ENCODE data around the gene CD69.
"Not testable (repeated sequence)": the region's sequence is repeated elsewhere in the genome, so short reads cannot be mapped to it uniquely, and the experiment has no call there.

Gene CD69

GRCh38 chr12:9745199-9745598, 15.5 kb downstream of the CD69 start:
- DNase-seq: no peak

- DNase-seq: peak; percentile 74
Measured at GRCh38 chr12:9742661-9743060, 18.0 kb downstream of the CD69 start.

- DNase-seq: peak; percentile 88
Measured at GRCh38 chr12:9741726-9742125, 19.0 kb downstream of the CD69 start.

GRCh38 chr12:9740106-9740750, 20.5 kb downstream of the CD69 start:
- DNase-seq: no peak

GRCh38 chr12:9739404-9740105, 21.1 kb downstream of the CD69 start:
- not testable (repeated sequence) for DNase-seq

- not testable (repeated sequence) for DNase-seq
Measured at GRCh38 chr12:9738905-9739304, 21.8 kb downstream of the CD69 start.

GRCh38 chr12:9736936-9737705, 23.6 kb downstream of the CD69 start:
- DNase-seq: no peak

- DNase-seq: no peak
Measured at GRCh38 chr12:9735601-9736000, 25.1 kb downstream of the CD69 start.

- DNase-seq: no peak
Measured at GRCh38 chr12:9732921-9733461, 27.7 kb downstream of the CD69 start, which contains the start of gene CLECL1. Gene CLECL1 (minus strand): TSS chr12:9733097.

GRCh38 chr12:9731797-9732196, 28.9 kb downstream of the CD69 start:
- no peak for DNase-seq

- no peak for DNase-seq
Measured at GRCh38 chr12:9731393-9731792, 29.3 kb downstream of the CD69 start.

- no peak for DNase-seq
Measured at GRCh38 chr12:9730591-9730990, 30.1 kb downstream of the CD69 start.

- no peak for DNase-seq
Measured at GRCh38 chr12:9730011-9730410, 30.7 kb downstream of the CD69 start.

GRCh38 chr12:9729082-9729481, 31.6 kb downstream of the CD69 start:
- DNase-seq: no peak

- no peak for DNase-seq
Measured at GRCh38 chr12:9727813-9728212, 32.9 kb downstream of the CD69 start.

GRCh38 chr12:9725213-9725870, 35.4 kb downstream of the CD69 start:
- DNase-seq: no peak

GRCh38 chr12:9724023-9724422, 36.7 kb downstream of the CD69 start:
- no peak for DNase-seq

GRCh38 chr12:9721394-9722092, 39.2 kb downstream of the CD69 start:
- DNase-seq: no peak

- no peak for DNase-seq
Measured at GRCh38 chr12:9719790-9720189, 40.9 kb downstream of the CD69 start.

GRCh38 chr12:9718968-9719367, 41.7 kb downstream of the CD69 start:
- no peak for DNase-seq

GRCh38 chr12:9717070-9717925, 43.4 kb downstream of the CD69 start:
- no peak for DNase-seq

Data from activated effector memory CD4-positive, alpha-beta T cell treated with anti-CD3 and anti-CD28 coated beads, Interleukin-2, amount 50 U/mL, for 16 hours (primary cell).